CD4-positive, alpha-beta T cell treated with Interleukin-1 beta for 1 hour (primary cell): ENCODE measurements around the gene USP44.
"Not testable (repeated sequence)": the region's sequence is repeated elsewhere in the genome, so short reads cannot be mapped to it uniquely, and the experiment has no call there.

ENCODE experiments used
- DNase-seq, 2 donors: peaks; one replicate each; pipeline ENCODE4 v3.0.0-alpha.2; 2020 to 2022

USP44 gene

DNA sequence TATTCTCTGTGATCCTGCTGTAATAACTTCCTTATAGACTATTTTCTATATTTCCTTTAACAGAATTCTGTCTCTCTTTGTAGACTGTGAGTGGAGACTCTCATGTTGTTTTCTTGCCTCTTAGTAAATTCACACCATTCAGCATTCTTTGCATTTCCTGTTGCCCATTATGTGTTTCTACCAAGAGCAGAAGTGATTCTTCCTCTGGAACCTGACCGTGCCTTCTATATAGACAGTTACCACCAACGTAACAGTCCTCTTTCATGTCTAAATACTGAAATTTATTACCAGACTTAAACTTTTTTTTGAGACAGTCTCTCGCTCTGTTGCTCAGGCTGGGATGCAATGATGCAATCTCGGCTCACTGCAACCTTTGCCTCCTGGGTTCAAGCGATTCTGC, 46.2 kb downstream of the USP44 start:
- DNase-seq: no peak

DNA sequence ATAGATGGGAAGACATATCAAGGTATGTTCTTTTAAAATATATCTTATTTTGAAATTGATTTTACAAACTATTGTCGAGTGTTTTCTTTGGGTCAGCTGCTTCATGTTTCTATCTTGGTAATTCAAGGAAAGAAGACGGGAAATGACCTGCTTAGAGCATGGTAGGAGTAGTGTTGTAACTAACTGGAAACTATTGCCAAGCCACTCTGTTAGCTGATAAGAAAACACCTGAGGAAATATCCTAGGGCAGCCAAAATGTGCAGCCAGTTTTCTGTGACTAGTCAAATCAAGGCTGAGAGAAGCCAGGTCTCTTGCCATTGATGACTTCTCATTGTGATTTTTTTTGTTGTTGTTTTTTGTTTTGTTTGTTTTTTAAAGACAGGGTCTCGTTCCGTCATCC, 47.1 kb downstream of the USP44 start:
- DNase-seq: no peak

DNA sequence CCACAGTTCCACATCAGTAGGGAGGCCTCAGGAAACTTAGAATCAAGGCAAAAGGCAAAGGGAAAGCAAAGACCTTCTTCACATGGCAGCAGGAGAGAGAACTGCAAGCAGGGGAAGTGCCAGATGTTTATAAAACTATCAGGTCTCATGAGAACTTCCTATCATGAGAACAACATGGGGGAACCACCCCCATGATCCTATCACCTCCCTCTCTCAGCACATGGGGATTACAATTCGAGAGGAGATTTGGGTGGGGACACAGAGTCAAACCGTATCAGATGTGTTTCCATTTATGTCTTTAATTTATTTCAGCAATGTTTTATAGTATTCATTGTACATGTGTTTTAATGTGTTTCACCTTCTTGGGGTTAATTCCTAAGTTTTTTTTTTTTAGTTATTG, 51.5 kb downstream of the USP44 start:
- no peak for DNase-seq

DNA sequence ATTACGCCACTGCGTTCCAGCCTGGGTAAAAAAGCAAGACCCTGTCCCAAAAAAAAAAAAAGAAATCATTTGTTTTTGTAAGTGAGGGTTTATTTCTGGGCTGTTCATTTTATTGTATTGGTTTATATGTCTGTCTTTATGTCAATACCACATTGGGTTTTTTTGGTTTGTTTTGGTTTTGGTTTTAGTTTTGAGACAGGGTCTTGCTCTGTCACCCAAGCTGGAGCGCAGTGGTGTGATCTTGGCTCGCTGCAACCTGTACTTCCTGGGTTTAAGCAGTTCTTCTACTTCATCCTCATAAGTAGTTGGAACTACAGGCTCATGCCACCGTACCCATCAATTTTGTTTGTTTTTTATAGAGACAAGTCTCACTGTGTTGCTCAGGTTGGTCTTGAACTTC, 52.3 kb downstream of the USP44 start:
- DNase-seq: no peak

DNA sequence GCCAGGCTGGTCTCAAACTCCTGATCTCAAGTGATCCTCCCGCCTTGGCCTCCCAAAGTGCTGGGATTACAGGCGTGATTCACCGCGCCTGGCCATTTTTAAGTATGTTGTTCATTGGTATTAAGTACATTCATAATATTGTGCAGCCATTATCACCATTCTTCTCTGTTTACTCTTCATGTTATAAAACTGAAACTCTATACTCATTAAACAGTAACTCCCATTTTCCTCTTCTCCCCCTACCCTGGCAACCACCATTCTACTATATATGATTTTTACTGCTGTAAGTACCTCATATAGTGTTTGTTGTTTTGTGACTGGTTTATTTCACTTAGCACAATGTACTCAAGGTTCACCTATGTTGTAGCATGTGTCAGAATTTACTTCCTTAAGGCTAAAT, 54.2 kb downstream of the USP44 start:
- DNase-seq: no peak

DNA sequence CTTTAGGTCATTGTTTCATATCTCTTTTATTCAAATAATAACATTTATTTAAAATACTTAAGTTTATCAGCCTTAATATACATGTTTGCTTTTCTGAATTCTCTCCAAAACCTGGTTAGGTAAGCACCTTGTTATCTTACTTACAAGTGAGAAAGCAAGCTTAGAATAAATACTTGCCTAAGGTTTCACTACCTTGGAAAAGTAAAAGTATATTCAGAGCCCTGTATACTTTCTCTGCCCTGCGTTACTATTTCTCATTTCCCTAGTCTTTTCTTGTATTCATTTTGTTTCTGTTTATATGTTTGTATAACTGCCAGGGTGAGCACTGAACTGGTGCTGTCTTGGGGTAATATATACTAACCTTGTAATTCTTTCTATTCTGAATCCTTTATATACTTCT, 55.8 kb downstream of the USP44 start:
- DNase-seq: no peak

GRCh38 chr12:95494888-95495287, 56.4 kb downstream of the USP44 start:
- DNase-seq: no peak

DNA sequence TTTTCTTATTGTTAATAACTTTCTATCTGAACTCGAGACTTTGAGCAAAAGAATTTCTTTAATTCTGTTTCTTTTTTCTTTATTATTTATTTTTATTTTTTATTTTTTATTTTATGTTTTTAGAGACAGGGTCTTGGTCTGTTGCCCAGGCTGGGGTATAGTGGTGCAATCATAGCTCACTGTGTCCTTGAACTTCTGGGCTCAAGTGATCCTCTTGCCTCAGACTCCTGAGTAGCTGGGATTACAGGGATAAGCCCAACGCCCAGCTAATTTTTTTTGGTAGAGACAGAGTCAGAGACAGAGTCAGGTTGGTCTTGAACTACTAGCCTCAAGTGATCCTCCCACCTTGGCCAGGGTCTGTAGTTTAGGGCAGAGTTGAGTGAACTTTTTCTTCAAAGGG, 58.8 kb downstream of the USP44 start:
- DNase-seq: no peak

- no peak for DNase-seq
These were observed 64.3 kb downstream of the USP44 start for GRCh38 chr12:95487024-95487423.

DNA sequence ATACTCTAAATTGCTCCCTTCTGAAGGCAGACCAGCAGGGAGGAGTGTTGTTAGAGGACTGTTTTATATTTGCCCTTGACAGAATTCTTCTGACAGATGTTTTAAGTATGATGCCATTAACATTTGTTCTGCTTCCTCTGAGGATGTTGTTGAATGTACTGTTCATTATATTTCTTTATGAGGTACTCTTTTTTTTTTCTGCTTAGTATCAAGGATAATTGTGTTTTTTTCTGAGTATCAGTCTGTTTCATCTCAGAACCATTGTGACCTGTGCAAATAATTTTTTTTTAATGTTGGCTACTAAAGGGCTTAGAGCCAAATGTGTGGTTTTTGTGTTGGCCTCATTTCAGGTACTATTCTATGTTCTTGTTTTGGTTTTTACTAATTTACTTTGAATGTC, 66.8 kb downstream of the USP44 start:
- DNase-seq: no peak

DNA sequence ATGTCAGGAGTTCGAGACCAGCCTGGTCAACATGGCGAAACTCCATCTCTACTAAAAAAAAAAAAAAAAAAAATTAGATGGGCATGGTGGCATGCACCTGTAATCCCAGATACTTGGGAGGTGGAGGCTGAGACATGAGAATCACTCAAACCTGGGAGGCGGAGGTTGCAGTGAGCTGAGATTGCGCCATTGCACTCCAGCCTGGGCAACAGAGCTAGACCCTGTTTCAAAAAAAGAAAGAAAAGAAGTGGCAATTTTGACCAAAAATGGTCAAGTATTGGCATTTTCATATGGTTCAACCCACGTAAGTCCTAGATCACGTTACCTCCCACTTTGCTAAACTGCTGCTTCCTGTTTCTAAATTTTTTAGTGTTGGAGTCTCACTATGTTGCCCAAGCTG, 68.7 kb downstream of the USP44 start:
- not testable (repeated sequence) for DNase-seq

DNA sequence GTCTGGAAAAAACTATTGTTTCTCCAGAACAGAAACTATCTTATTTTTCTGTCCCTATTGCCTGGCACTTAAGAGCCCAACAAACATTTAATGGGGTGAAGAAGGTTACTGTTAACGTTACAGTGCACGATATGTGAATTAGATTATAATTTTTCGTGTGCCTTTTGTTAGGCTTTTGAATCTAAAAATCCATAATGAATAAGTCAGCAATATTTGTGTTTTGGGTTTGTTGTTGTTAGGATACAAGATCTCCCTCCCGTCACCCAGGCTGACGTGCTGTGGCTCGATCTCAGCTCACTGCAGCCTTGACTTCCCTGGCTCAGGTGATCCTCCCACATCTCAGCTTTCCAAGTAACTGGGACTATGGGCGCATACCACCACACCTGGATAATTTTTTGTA, 69.4 kb downstream of the USP44 start:
- DNase-seq: no peak

DNA sequence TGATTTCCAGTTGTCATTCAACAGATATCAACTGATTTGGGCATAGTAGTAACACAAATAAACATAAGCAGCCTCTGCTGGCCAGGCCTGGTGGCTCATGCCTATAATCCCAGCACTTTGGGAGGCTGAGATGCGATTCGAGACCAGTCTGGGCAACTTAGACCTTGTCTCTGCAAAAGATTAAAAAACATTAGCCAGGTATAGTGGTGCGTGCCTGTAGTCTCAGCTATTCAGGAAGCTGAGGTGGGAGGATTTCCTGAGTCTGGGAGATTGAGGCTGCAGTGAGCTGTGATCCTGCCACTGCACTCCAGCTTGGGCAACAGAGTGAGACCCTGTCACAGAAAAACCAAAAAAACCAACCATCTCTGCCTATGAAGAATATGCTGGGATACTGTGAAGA, 70.2 kb downstream of the USP44 start:
- DNase-seq: no peak

DNA sequence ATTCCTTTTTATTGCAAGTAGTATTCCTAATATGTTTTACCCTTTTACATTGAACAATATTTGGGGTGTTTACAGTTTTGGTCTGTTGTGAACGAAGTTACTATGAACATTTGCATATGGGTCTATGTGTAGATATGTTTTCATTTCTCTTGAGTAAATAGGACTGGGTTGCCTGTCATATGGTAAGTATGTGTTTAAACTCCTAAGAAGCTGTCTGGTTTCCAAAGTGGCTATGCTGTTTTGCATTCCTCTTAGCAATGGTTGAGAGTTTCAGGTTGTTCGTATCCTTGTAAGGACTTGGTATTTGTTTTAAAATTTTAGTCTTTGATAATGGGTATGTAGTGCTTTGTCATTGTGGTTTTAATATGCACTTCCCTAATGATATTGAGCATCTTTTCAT, 71.0 kb downstream of the USP44 start:
- no peak for DNase-seq

- DNase-seq: no peak
These were observed 76.7 kb downstream of the USP44 start for GRCh38 chr12:95474660-95474958.

GRCh38 chr12:95473884-95474659, 77.2 kb downstream of the USP44 start, which contains the start of gene METAP2:
TSS of gene METAP2 (plus strand) at chr12:95474152. CDS start at chr12:95474180, 28 bp downstream.
- DNase-seq: peak; percentile 90

DNA sequence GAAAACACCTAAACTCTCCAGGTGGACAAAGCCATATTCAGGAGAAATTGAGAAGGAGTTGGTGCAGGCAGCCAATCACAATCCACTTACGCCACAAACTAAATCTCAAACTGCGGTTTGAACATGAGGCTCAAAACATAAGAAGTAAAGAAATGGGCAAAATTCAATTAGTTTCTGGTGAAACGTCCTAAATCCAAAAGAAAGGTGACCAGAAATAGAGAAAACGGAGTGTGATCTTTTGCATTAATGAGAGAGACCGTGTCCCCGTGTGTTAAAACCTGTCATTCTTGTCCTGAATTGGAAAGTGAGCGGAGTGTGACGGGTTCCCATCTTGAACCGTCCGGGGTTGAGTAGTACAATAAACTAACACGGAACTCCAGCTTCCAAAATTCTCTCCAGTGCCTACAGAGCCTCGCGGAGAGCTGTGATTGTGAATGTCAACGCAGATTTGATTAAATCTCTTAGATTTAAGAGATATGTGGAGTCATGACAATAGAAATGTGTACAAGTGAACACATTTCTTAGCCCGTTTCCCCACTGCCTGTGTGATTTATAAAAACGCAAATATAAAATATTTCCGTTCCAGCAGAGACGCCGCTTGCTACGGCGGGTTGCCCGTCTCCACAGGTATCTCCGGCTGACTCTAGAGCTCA, 77.9 kb downstream of the USP44 start:
- peak; percentile 3 to 37 for DNase-seq

DNA sequence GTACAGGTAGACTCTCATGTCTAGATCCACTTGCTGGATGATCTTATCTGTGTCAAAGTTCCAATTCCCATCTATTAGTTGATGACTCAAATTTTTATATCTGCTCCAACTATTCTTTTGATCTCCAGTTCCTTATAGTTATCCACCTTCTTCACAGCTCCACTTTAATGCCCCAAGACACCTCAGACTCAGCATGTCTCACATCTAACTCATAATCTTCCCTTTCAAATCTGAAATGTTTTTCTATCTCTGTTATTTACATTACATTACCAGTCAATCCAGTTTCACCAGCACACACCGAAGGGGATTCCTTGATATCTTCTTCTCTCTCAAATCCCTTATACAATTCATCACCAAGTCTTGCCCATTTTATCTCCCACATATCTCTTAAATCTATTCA, 81.0 kb downstream of the USP44 start:
- DNase-seq: no peak
